Mammary epithelial cell (primary cell): ENCODE data around the gene CACNG5.

Source experiments
- CTCF ChIP-seq, 2 donors: IDR thresholded peaks in 1 of 2; conservative IDR thresholded peaks in 1 of 2; 2 replicates each; pipeline ENCODE4 v1.5.1; 2011 to 2012; ENCODE audit warnings: inconsistent platforms in 2 of 2, low read length in 2 of 2, mild to moderate bottlenecking in 2 of 2, control low read depth in 1 of 2, low read depth in 1 of 2; ENCODE audit not compliant: insufficient read depth in 1 of 2; ENCODE audit errors: extremely low read depth in 1 of 2
- EZH2 ChIP-seq: IDR thresholded peaks from 2 replicates; pipeline ENCODE4 v1.6.1; 2012; ENCODE audit warnings: low read length, inconsistent platforms, borderline replicate concordance

GRCh38 chr17:66833201-66833600 lies 1.7 kb upstream of the CACNG5 start:
- TF ChIP-seq CTCF (conservative IDR thresholded peaks at IDR 0.05 in 1 of 2, IDR thresholded peaks at IDR 0.05 in 1 of 2; ENCODE audit: extremely low read depth in 1 of 2, insufficient read depth in 1 of 2, low read depth in 1 of 2, low read length in 2 of 2) (no peak), EZH2 (no peak)
